GM23248 (cell line): ENCODE results near the gene FAM124B. TPM values are rescaled to one million over a fixed set of nuclear protein-coding genes. Genes with fewer than 3 reads are reported as not detected.
"Not testable (repeated sequence)": the region's sequence is repeated elsewhere in the genome, so short reads cannot be mapped to it uniquely, and the experiment has no call there.

Experiments
- DNase-seq: peaks from one replicate; pipeline ENCODE4 v3.0.0-alpha.2; 2015
- H2AFZ ChIP-seq: fragments of 200-600 bp; sonication (generic); 2 replicates; pipeline ENCODE4 v1.6.1; 2016; ENCODE audit warnings: antibody characterized with exemption
- H3F3A ChIP-seq: fragments of 200-600 bp; sonication (generic); 2 replicates; pipeline ENCODE4 v1.6.1; 2016; ENCODE audit warnings: mild to moderate bottlenecking, antibody characterized with exemption, mixed run types; ENCODE audit not compliant: insufficient read depth
- H3K27ac ChIP-seq: fragments of 200-600 bp; sonication (generic); 2 replicates; pipeline ENCODE4 v1.5.1; 2016; ENCODE audit warnings: mild to moderate bottlenecking
- H3K27me3 ChIP-seq: fragments of 200-600 bp; sonication (generic); replicated peaks from 2 replicates; pipeline ENCODE4 v1.6.1; 2016; ENCODE audit warnings: mild to moderate bottlenecking; ENCODE audit not compliant: insufficient read depth
- H3K36me3 ChIP-seq: fragments of 200-600 bp; sonication (generic); 2 replicates; pipeline ENCODE4 v1.6.1; 2016; ENCODE audit warnings: low read depth, mild to moderate bottlenecking
- H3K4me1 ChIP-seq: fragments of 200-600 bp; sonication (generic); 2 replicates; pipeline ENCODE4 v1.6.1; 2016; ENCODE audit warnings: mild to moderate bottlenecking; ENCODE audit not compliant: insufficient read depth
- H3K4me2 ChIP-seq: fragments of 200-600 bp; sonication (generic); one replicate; pipeline ENCODE4 v1.6.1; 2016; ENCODE audit warnings: mild to moderate bottlenecking; ENCODE audit not compliant: unreplicated experiment
- H3K4me3 ChIP-seq: fragments of 200-600 bp; sonication (generic); 2 replicates; pipeline ENCODE4 v1.5.1; 2016; ENCODE audit warnings: mild to moderate bottlenecking
- H3K79me2 ChIP-seq: fragments of 200-600 bp; sonication (generic); 2 replicates; pipeline ENCODE4 v1.6.1; 2016; ENCODE audit warnings: mild to moderate bottlenecking; ENCODE audit not compliant: insufficient read depth
- H3K9ac ChIP-seq: fragments of 200-600 bp; sonication (generic); 2 replicates; pipeline ENCODE4 v1.6.1; 2016; ENCODE audit warnings: mild to moderate bottlenecking
- H3K9me2 ChIP-seq: fragments of 200-600 bp; sonication (generic); 2 replicates; pipeline ENCODE4 v1.6.1; 2016; ENCODE audit warnings: mixed run types, mild to moderate bottlenecking, moderate library complexity; ENCODE audit not compliant: insufficient read depth
- H3K9me3 ChIP-seq: fragments of 200-600 bp; sonication (generic); one replicate; pipeline ENCODE4 v1.6.1; 2017; ENCODE audit warnings: low read depth
- H4K20me1 ChIP-seq: fragments of 200-600 bp; sonication (generic); 2 replicates; pipeline ENCODE4 v1.6.0; 2016; ENCODE audit not compliant: insufficient read depth
- EZH2 ChIP-seq: fragments of 200-600 bp; sonication (generic); IDR thresholded peaks from 2 replicates; pipeline ENCODE4 v1.6.1; 2018; ENCODE audit warnings: antibody characterized with exemption, mild to moderate bottlenecking; ENCODE audit not compliant: insufficient read depth, poor library complexity, severe bottlenecking
- EZH2phosphoT487 ChIP-seq: fragments of 200-600 bp; sonication (generic); IDR thresholded peaks from 2 replicates; pipeline ENCODE4 v1.6.1; 2018; ENCODE audit warnings: antibody characterized with exemption, moderate library complexity, mild to moderate bottlenecking, low read depth; ENCODE audit not compliant: insufficient read depth
- WGBS, 2 experiments: methylation state at CpG; one replicate each; pipeline ENCODE4 v1.1.6; 2015 to 2017; ENCODE audit warnings: low lambda C conversion rate in 2 of 2, low coverage in 1 of 2; ENCODE audit errors: missing lambda C conversion rate in 2 of 2; 5-methylcytosine and 5-hydroxymethylcytosine counted together
- in situ Hi-C: fragments of 300-500 bp; cut with MboI; formaldehyde crosslinking; loops from 2 replicates; pipeline ENCODE4 v1.15.0; 2020
- polyA plus RNA-seq: library from polyadenylated mRNA; unstranded; fragments of >200 nt; fragmentation: Nextera tagmentation; extraction: Ambion mirVana; gene quantifications from 2 replicates; pipeline ENCODE4 v1.2.1, GENCODE V29; 2016
- total RNA-seq: library from RNA; depleted of rRNA; stranded (reverse); fragments of >200 nt; shearing (Covaris generic); gene quantifications from 2 replicates; pipeline ENCODE4 v1.2.3, GENCODE V29; 2014

The FAM124B gene
- total and polyA plus RNA-seq, 2 experiments from 2014 or later = not detected

DNA sequence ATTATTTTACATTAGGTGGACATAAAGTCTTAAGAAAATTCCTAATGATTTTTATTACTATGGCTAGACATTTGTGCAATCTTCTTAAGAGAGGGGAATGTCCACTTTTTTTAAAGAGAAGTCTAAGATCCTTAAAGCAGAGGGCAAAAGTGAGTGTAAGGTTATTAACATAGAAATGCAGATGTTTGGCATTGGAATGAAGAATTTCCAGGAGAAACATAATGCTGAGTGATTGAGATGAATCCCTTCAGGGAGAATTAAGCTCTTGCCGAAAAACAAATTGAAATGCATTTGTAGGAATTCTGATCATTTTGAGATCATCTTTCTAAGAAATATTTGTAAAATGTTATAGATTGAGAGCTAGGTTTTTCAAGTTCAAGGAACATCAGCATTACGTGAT, 15.0 kb downstream of the FAM124B start:
- Histone ChIP-seq H4K20me1 (no peaks in the 10 kb centered on the region), H3K4me3 (no peak overlapping the region), H2AFZ (no peak overlapping the region), H3K9me3 (no peaks in the 10 kb centered on the region), H3K9me2 (no peaks in the 10 kb centered on the region), H3K4me2 (no peak overlapping the region), H3K36me3 (no peaks in the 10 kb centered on the region), H3F3A (no peaks in the 10 kb centered on the region), H3K4me1 (no peaks in the 10 kb centered on the region), H3K27me3 (no peaks in the 10 kb centered on the region), H3K79me2 (no peaks in the 10 kb centered on the region), H3K9ac (no peak overlapping the region), H3K27ac (no peak overlapping the region)
- no peak for DNase-seq
- in situ Hi-C loops = no loop called here
- TF ChIP-seq EZH2phosphoT487 = no peak
- TF ChIP-seq EZH2 = no peak
- WGBS, 2 experiments = 37 to 41% methylated on average over 2 of the region's 2 CpGs

DNA sequence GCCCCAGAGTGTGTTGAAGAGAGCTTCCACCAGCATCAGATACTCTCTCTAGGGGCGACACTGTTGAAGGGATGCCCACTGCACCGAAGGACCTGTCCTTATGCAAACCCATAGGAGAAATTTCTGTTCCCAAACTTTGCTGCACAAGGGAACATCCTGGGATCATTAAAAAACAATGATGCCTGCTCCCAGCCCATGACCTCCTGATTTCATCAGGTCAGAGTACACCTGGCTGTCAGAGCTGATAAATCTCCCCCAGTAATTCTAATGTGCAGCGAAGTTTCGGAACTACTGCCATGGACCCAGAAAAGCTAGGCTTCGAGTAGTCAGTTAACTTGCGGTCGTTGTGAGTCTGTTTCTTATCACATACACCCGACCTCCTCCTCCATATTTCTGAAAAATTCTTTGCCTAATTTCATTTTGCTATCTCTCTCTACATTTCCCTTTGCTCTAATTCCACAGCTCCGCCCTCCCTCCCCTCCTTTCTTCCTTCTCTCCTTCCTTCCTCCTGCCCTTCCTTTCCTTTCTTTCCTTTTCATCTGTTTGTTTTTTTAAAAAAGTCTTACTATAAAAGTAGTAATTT, 18.8 kb downstream of the FAM124B start:
- no peaks in the 10 kb centered on the region for H3K79me2 ChIP-seq
- no peaks in the 10 kb centered on the region for H3K4me1 ChIP-seq
- no peak overlapping the region for H3K4me3 ChIP-seq
- no peak overlapping the region for H2AFZ ChIP-seq
- H3K9me2 ChIP-seq = no peaks in the 10 kb centered on the region
- DNase-seq = no peak
- no peak overlapping the region for H3K9ac ChIP-seq
- no peaks in the 10 kb centered on the region for H4K20me1 ChIP-seq
- no peaks in the 10 kb centered on the region for H3K36me3 ChIP-seq
- no peaks in the 10 kb centered on the region for H3F3A ChIP-seq
- H3K4me2 ChIP-seq = no peak overlapping the region
- H3K27ac ChIP-seq = no peak overlapping the region
- in situ Hi-C loops = no loop called here
- 68 to 70% methylated on average over 9 of the region's 9 CpGs for WGBS, 2 experiments
- H3K27me3 ChIP-seq = no peaks in the 10 kb centered on the region
- H3K9me3 ChIP-seq = no peaks in the 10 kb centered on the region
- TF ChIP-seq EZH2 (no peak), EZH2phosphoT487 (no peak)

DNA sequence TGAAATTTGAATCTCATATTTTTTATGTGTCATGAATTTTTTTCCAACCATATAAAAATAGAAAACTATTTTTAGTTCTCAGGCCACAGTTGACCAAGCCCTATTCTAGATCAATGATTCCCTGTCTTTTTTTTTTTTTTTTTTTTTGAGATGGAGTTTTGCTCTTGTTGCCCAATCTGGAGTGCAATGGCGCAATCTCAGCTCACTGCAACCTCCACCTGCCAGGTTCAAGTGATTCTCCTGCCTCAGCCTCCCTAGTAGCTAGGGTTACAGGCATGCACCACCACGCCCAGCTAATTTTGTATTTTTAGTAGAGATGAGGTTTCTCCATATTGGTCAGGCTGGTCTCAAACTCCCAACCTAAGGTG, 19.6 kb downstream of the FAM124B start:
- H3F3A ChIP-seq, H3K9me3 ChIP-seq, H2AFZ ChIP-seq, H3K27me3 ChIP-seq, H3K9ac ChIP-seq, in situ Hi-C loops, H3K4me3 ChIP-seq, H4K20me1 ChIP-seq, H3K36me3 ChIP-seq, H3K79me2 ChIP-seq, H3K9me2 ChIP-seq, H3K4me2 ChIP-seq, H3K27ac ChIP-seq, DNase-seq, H3K4me1 ChIP-seq: not testable (repeated sequence)
- WGBS, 2 experiments = 36 to 41% methylated on average over 2 of the region's 2 CpGs

DNA sequence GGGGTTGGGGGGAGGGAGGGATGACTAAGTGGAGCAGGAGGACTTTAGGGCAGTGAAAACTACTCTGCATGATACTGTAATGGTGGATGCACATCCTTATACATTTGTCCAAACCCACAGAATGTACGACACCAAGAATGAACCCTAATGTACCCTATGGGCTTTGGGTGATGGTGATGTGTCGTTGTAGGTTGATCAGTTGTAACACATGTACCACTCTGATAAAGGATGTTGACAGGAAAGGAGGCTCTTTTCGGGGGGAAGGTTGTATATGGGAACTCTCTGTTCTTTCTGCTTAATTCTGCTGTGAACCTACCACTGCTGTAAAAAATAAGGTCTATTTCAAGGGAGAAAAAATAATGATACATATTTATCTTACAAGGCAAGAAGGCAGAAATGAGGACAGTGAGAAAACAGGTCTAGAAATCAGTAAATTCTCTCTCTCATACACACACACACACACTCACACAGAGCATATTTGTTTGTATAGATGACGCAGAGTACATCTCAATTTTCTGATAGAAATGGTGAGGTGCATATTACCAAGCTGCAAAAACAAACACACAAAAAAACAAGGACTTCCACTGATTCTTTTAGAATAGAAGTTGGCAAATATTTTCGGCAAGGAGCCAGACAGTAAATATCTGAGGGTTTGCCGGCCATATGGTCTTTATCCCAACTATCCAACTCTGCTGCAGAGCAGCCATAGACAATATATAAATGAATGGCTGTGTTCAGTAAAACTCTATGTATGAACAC, 20.2 kb downstream of the FAM124B start:
- Histone ChIP-seq H3K27ac (no peak overlapping the region), H3K4me1 (no peaks in the 10 kb centered on the region), H3K36me3 (no peaks in the 10 kb centered on the region), H3K4me2 (no peak overlapping the region), H4K20me1 (no peaks in the 10 kb centered on the region), H2AFZ (no peak overlapping the region), H3K4me3 (no peak overlapping the region), H3K9me2 (no peaks in the 10 kb centered on the region), H3K79me2 (no peaks in the 10 kb centered on the region), H3F3A (no peaks in the 10 kb centered on the region), H3K27me3 (no peaks in the 10 kb centered on the region), H3K9ac (no peak overlapping the region), H3K9me3 (no peaks in the 10 kb centered on the region)
- 39 to 48% methylated on average over 6 of the region's 6 CpGs for WGBS, 2 experiments
- no peak for DNase-seq
- in situ Hi-C loops = no loop called here
- TF ChIP-seq EZH2 = no peak
- no peak for TF ChIP-seq EZH2phosphoT487
